ENCODE results near the gene PEX11B. TPM values are rescaled to one million over a fixed set of nuclear protein-coding genes. Genes with fewer than 3 reads are reported as not detected.

Gene PEX11B
- total RNA-seq, 1 experiment from 2014 or later: 27.4 TPM

DNA sequence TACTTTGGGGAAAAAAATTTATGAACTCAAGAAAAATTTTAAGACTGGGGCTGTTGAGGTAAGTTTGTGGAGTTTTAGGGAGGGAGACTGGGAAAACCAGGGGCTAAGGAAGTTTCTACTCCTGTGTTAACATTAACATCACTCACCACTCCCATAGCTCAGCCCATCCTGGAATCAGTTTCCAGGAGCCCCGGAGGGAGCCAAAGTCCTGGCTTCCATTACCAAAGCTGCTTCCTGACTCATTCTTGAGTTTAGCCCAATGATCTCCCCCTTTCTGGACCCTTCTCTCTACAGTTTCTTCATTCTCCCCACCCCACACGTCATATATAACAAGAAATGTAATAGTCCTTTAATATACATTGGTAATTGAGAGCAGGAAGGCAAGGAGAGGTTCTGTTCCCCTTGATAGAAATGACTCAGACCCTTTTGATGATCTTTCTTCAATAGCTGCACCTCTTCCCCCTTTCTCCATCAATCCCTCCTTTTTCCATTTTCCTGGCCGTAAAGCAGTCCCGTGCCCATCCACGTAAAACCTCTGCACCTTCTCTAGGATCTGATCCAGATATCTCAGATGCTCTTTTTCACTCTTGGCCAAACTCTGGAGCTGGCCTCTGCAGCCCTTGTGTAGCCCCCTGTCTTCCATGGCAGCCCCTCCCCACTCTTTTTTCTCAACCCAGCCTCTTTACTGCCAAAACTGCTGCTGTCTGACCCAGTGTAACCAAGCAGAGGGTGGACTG lies 55.1 kb downstream of the PEX11B start:
- no TSS peak for BruUV-seq (replicated peaks)
- in situ Hi-C loops (cut with HindIII; ENCODE audit: low pct_unique_long_range_greater_than_20kb, low sequenced_read_pairs) (no loop called here), intact Hi-C loops (cut with micrococcal nuclease; ENCODE audit: unreplicated experiment) (no loop called here)
- peaks cover 9% of the 10 kb centered on the region for H3K4me1 ChIP-seq (ENCODE audit: control insufficient read depth, insufficient read depth, low read length)
- DNase-seq (ENCODE audit: low read depth, low spot score) (no peak), ATAC-seq (no peak)
- TF ChIP-seq, protein P1, sequence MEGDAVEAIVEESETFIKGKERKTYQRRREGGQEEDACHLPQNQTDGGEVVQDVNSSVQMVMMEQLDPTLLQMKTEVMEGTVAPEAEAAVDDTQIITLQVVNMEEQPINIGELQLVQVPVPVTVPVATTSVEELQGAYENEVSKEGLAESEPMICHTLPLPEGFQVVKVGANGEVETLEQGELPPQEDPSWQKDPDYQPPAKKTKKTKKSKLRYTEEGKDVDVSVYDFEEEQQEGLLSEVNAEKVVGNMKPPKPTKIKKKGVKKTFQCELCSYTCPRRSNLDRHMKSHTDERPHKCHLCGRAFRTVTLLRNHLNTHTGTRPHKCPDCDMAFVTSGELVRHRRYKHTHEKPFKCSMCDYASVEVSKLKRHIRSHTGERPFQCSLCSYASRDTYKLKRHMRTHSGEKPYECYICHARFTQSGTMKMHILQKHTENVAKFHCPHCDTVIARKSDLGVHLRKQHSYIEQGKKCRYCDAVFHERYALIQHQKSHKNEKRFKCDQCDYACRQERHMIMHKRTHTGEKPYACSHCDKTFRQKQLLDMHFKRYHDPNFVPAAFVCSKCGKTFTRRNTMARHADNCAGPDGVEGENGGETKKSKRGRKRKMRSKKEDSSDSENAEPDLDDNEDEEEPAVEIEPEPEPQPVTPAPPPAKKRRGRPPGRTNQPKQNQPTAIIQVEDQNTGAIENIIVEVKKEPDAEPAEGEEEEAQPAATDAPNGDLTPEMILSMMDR (IDR thresholded peaks at IDR 0.05): no peak
- TF ChIP-seq SIN3A (IDR thresholded peaks at IDR 0.05; ENCODE audit: borderline replicate concordance, insufficient read depth, low read depth, low read length): no peak
- POLR2A ChIA-PET: no interaction called here
- H3K27me3 ChIP-seq (ENCODE audit: control insufficient read depth, insufficient read depth, low read length): peaks cover 2% of the 10 kb centered on the region; the same call in 1 of the 2 replicates
- H3K27ac ChIP-seq (ENCODE audit: low read length): no peak overlapping the region
- peaks cover 3% of the 10 kb centered on the region; the same call in 1 of the 2 replicates for H3K36me3 ChIP-seq (ENCODE audit: control insufficient read depth, insufficient read depth, low read length)
- H3K4me3 ChIP-seq (ENCODE audit: low read depth in 2 of 2, low read length in 2 of 2): no peak overlapping the region
- CTCF ChIA-PET: no interaction called here
- no peaks in the 10 kb centered on the region for H3K9me3 ChIP-seq (ENCODE audit: control insufficient read depth, insufficient read depth, low read depth, low read length)

Other genes starting within 250 kb of the PEX11B start
- 2.3 TPM for gene PDZK1, start 211.3 kb downstream of the PEX11B start, total RNA-seq (2021; ENCODE audit: unreplicated experiment)
- not detected for gene CD160, start 199.2 kb downstream of the PEX11B start, total RNA-seq (2021; ENCODE audit: unreplicated experiment)
- 14.5 TPM for gene RNF115, start 94.6 kb downstream of the PEX11B start, total RNA-seq (2021; ENCODE audit: unreplicated experiment)
- gene POLR3C, start 94.5 kb downstream of the PEX11B start, total RNA-seq (2021; ENCODE audit: unreplicated experiment): 35.1 TPM
- 3.7 TPM for gene NUDT17, start 73.1 kb downstream of the PEX11B start, total RNA-seq (2021; ENCODE audit: unreplicated experiment)
- 68.1 TPM for gene PIAS3, start 59.6 kb downstream of the PEX11B start, total RNA-seq (2021; ENCODE audit: unreplicated experiment)
- not detected for gene ANKRD35, start 32.9 kb downstream of the PEX11B start, total RNA-seq (2021; ENCODE audit: unreplicated experiment)
- 2.2 TPM for gene ITGA10, start 8.7 kb downstream of the PEX11B start, total RNA-seq (2021; ENCODE audit: unreplicated experiment)
- gene RBM8A, start 8.8 kb upstream of the PEX11B start, total RNA-seq (2021; ENCODE audit: unreplicated experiment): 172 TPM
- 23.3 TPM for gene LIX1L, start 39.3 kb upstream of the PEX11B start, total RNA-seq (2021; ENCODE audit: unreplicated experiment)
- gene ANKRD34A, start 45.9 kb upstream of the PEX11B start, total RNA-seq (2021; ENCODE audit: unreplicated experiment): 1.4 TPM
- 14.9 TPM for gene POLR3GL, start 46.0 kb upstream of the PEX11B start, total RNA-seq (2021; ENCODE audit: unreplicated experiment)
- 15.2 TPM for gene TXNIP, start 77.9 kb upstream of the PEX11B start, total RNA-seq (2021; ENCODE audit: unreplicated experiment)
- not detected for gene HJV, start 103.0 kb upstream of the PEX11B start, total RNA-seq (2021; ENCODE audit: unreplicated experiment)
- 2.8 TPM for gene NBPF10, start 226.1 kb upstream of the PEX11B start, total RNA-seq (2021; ENCODE audit: unreplicated experiment)